GM23248 (cell line): ENCODE results near the gene ETF1.

Experiments
- EZH2 ChIP-seq: fragments of 200-600 bp; sonication (generic); IDR thresholded peaks from 2 replicates; pipeline ENCODE4 v1.6.1; 2018; ENCODE audit warnings: antibody characterized with exemption, mild to moderate bottlenecking; ENCODE audit not compliant: insufficient read depth, poor library complexity, severe bottlenecking
- EZH2phosphoT487 ChIP-seq: fragments of 200-600 bp; sonication (generic); IDR thresholded peaks from 2 replicates; pipeline ENCODE4 v1.6.1; 2018; ENCODE audit warnings: antibody characterized with exemption, moderate library complexity, mild to moderate bottlenecking, low read depth; ENCODE audit not compliant: insufficient read depth

DNA sequence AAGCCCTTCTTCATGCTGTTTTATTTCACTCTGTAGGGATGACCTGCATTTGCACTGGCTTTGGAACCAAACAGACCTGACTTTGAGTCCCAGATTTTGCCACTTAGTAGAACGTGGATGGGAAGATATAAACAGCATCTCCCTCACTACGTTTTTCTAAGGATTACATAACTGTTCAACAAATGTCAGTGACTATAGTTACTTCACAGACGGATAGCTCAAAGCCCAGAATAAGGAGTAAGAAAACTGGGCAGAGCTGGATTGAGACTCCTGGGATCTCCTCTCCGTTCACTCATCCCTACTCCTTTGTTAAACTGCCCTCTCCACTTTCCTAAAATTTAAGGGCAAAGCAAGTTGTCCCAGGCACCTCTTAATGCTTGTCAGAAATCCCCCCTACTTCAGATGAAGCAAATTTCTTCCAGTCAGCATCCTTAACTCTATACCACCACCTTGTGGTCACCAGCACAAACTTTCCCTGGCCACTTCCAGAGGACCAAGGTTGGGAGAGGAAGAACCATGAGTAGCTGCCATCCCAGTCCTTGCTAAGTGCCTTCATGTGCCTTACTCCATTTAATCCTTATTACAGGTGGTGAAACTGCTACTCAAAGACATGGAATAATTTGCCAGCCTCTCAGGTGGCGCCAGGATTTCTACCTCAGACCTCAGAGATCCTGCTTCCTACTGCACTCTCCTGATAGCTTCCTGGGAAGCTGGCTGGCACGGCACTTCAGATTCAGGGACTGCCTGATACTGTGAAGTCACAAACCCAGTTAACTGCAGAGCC is 39.4 kb downstream of the ETF1 start:
- TF ChIP-seq EZH2 (no peak), EZH2phosphoT487 (no peak)
